ENCODE measurements around the gene ART3.

ART3 gene

DNA sequence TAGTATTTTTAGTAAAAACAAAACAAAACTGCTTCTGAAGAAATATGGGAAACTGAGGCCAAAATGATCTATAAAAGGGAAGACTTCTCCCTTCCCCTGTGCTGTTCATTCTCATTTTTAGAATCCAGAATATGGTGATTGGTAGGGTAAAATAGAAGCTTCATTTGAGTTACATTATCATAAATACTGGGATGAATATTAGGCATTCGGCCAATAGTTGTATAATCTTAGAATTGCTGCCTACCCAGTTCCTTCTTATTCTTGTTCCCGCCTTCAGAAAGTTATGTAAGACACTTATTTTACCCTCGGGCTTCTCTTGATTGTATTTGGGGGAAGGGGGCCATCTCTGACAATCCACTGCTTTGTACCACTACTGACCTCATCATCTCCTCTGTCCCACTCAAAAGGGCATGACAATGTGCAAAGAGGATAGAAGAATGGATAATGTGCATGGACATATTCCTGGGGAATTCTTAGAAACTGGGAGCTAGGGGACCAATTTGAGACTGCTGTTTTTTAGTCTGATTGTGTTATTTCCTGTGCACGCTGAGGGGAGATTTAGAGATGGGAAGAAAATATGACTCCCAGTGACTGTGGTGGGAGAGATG lies 588 bp downstream of the ART3 start:
- no peak for DNase-seq

DNA sequence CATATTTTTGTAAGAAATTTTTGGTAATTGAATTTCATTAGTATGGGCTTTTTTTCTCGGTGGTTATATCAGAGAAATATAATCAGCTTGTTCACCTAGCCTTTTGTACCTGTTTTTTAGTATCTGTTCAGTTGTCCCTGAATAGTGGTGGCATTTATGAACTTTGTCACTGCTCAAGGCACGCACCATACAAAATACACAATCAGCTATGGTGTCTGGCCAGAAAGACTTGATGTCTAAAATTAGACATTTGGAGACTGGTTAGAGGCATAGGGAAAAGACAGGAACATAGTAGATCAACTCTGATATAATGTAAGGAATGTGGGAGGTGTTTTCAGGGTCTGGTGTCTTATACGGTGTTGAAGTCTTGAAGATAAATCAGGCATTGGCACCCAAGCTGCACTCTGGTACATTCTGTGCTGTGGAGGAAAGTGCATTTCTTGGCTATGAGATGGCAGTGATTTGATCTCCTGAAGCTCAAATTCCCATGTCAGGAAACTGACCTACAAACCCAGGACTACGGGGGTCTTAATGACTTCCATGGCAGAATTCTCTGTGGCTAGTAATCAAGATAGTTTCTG lies 3.6 kb downstream of the ART3 start:
- DNase-seq: no peak

DNA sequence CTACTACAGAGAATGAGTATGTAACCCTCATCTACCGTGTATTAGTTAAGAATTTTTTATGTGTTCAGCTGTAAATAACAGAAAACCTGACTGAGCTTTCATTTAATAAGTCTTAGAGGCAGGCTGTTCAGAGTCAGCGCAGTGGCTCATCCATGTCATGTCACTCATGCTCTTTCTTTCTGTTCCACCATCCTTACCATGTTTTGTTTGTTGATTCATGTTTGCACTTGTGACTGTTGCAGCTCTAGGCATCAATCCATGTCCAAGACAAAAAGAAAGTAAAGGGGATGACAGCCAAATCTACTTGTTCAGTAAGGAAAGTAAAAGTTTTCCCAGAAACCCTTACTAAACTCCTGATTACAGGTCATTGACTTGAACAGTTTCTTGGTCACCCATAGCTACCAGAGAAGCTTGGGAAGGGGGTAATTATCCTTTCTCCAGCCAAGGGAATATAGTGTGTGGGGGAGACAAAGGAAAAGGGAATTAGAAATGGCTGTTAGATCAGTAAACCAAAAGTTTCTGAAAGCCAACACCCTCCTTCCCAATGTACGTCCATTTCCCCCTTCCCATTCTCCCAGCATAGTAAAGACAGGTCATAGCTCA lies 9.0 kb downstream of the ART3 start:
- no peak for DNase-seq

DNA sequence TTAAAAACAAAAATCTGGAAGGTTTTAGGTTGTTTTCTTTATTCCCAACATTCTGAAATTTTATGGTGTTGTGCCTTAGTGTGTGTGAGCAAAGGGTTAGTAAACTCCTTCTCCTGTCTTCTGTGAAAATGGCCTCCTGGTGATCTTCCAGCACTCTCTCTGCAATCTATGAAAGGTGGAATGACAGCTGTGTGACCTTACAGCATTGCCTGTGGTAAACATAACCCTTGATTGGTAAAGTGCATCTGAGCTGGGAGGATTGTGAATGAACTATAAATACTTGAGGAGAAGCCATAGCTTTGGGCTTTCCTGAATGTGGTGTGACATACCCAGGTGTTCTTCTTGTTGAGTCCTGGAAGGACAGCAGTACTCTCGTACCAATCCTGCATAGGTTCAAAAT lies 10.0 kb downstream of the ART3 start:
- DNase-seq: no peak

DNA sequence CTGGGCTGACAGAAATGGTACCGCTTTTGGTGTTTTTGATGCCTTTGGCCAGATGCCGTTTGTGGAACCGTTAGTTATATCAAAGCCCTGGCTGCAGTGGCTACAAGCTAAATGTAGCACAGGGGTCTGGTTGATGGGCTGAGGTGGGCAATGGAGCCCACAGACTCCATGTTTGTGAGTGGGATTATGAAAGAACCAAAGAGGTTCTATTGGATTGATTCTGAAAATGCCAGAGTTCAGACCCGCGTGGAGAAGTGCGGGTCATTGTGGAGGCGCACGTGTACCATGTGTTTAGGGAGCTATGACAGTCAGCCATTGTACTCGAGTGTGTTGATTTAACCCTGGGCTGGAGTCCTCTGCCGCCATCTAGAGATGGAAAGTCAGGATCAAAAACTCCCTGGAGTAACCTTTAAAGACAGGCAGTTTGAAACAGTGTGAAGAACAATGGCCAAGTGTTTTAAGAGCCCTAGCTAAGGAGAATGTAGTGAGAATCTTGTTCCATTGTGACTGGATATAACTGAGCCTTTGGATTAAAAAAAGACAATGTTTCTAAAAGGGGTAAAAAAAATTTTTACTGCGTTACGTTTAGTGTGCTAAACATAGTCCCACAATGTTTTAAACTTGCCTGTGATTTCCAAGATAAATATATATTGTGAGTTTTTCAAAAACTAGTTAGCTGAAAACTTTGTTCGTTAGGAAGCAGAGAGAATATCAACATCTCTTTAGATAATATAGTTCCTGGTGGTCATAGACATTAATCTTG lies 12.7 kb downstream of the ART3 start:
- no peak for DNase-seq

DNA sequence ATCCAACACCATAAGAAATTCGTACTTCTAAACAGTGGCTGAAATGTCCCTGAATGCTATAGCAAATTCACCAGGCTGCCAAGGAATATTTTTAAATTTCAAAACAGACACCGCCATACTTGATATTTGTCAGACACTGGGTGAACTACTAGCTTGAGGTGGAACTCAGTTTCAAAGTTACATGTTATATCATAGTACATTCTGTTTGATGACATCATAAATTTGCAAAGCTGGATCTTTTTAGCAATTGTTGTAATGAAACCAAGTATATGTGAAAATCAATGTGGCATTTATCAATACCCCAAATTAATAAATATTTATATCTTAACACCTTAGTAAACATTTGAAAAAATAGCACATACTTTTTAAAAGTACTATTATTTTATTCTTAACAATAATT lies 14.2 kb downstream of the ART3 start:
- DNase-seq: no peak

DNA sequence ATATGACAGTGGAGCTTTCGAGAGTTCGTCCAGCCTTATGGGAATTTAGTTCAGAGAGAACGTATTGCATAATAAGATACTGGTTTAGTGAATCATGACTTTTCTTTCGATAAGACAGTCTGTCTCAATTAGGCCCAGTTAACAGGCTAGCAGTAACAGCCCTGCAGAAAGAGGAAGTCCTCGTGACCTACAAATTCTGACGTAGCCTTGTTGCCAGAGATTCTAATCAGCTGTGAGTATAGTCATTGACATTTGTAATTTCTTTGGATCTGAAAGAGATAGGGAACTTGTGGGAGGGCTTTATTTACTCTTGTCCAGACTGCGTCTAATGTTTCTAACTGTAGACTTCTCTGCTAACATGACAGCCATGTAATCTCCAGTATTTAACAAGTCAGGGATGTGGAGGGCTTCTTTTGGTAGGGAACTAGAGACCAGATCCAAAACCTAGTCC lies 15.8 kb downstream of the ART3 start:
- DNase-seq: no peak

DNA sequence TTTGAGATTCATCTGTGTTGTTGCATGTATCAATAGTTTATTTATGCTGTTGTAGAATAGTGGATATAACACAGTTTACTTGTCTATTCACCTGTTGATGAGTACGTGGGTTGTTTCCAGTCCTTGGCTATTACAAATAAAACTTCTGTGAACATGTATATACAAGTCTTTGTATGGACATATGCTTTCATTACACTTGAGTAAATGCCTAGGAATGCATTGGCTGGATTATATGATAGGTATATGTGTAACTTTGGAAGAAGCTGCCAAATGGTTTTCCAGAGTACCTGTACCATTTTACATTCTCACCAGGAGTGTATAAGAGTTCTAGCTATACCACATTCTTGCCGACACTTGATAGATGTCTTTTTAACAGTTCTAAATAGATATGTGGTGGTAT lies 16.5 kb downstream of the ART3 start:
- DNase-seq: no peak

DNA sequence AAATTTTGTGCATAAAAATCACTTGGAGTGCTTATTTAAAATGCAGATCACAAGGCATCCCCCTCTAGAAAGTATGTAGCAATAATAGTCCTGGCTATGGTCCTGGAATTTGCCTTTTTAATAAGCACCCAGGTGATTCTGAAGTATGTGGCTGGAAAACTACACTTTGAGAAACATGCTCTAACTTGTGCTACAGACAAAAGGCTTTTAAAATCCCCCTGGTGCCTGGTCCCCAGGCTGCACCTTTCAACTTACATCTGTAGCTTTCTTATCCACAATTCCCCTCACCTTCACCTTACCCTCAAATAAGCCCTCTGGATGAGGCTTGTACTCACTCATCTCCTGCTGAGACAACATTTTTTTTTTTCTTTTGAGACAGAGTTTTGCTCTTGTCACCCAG lies 21.1 kb downstream of the ART3 start:
- peak; percentile 34 for DNase-seq

DNA sequence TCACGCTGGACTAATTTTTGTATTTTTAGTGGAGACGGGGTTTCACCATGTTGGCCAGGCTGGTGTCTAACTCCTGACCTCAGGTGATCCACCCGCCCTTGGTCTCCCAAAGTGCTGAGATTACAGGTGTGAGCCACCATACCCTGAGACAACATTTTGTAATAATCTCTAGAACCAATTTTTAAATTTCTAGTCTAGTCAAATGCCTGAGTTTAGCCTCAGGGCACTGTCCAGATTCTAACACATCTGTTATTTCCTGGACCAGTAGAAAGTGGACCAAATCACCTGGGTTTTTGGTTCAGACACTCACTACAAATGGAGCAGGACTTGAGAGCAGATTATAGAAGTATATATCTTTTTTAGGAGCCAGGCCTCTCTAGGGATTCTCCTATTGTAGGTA lies 21.6 kb downstream of the ART3 start:
- no peak for DNase-seq

DNA sequence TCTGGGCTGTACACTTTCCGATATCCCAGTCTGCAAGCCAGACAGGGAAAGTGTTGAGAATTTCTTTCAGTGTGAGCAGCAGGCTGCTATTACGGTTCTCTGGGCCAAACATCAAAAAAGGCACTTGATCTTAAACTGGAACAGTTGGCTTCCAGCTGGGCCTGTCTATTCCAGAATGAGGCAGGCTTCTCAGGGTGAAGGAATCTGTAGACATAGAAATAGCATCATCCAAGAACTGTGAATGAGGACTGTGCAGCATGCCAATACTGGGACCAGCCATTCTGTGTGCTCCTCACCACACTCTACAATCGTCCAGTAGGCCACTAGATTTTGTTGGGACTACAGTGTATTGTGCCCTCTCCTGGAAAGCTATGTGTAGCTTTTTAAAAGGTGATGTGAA lies 31.1 kb downstream of the ART3 start:
- no peak for DNase-seq

DNA sequence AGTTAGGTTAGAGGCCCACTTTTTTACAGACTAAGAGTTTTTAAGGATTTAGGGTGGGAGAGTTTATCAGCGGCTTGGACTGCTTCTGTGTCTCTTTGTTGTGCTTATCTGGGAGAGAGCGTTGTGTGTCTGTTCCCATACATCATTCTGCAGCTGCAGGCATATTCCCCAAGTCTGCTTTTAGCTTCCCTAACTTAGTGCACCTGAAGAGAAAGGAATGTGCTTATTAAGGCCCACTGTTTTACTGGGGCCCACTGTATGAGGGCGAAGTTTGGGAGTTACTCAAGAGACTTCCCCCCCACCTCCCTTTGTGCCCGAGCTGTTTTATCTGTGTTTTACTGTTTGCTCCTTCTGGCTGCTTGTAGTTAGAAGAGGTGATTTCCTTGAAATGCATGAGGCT lies 31.9 kb downstream of the ART3 start:
- no peak for DNase-seq

DNA sequence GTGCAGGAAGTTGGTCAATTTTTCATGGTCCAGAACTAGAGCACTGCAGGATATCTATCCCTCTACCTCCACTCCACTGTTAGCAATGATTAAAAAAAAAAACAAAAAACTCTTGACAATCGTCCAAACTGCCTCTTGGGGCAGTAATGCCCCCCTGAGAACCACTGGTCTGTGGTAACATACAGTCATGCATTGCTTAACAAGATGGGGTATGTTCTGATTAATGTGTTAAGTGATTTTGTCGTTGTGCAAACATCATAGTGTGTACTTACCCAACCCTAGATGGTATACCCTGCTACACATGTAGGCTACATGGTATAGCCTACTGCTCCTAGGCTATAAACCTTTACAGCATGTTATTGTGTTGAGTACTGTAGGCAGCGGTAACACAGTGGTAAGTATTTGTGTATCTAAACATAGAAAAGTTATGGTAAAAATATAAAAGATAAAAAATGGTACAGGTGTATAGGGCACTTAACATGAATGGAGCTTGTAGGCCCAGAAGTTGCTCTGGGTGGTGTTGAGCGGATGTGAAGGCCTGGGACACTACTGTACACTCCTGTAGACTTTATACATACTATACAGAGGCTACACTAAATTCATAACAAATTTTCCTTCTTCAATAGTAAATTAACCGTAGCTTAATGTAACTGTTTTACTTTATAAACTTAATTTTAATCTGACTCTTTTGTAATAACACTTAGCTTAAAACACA lies 34.1 kb downstream of the ART3 start:
- DNase-seq: no peak

DNA sequence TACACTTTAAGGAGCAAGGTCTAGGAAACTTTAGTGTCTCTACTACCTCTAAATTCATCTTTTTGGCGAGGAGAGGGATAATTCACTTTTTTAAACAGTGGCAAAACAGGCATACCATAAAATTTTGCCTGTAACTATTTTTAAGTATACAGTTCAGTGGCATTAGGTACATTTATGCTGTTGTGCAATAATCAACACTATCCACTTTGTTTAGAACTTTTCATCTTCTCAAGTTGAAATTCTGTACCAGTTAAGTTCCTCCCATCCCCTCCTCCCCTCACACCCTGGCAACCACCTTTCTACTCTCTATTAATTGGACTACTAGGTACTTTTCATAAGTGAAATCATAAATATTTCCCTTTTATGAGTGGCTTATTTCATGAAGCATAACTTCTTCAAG lies 42.3 kb downstream of the ART3 start:
- DNase-seq: no peak

DNA sequence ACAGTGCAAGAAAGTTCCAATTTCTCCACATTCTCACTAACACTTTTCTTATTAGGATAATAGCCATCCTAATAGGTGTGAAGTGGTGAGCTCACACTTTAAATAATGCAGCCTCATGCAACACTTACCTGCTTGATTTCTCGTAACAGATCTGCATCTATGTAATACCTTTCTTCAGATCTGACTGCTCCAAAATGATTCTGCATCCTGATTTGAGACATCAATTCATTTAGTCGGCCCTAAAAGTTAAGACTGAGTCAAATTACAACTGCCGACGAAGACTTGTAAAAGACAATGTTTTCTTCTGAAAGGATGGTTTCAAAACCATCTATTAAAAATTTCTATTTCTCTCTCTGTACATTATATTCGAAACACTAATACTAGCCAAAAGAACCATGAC lies 43.0 kb downstream of the ART3 start:
- no peak for DNase-seq

DNA sequence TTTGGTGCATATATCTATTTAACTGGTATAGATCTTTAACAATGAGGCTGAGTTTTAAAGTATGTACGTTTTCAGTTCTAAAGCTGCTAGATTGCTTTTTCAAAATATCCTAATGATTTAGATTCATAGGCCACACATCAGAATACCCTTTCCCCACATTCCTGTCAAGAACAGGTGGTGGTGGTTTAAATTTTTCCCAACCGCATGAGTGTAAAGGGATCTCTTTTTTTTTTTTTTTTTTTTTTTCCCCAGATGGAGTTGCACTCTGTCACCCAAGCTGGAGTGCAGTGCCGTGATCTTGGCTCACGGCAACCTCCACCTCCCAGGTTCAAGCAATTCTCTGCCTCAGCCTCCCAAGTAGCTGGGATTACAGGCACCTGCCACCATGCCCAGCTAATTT lies 45.7 kb downstream of the ART3 start:
- no peak for DNase-seq

DNA sequence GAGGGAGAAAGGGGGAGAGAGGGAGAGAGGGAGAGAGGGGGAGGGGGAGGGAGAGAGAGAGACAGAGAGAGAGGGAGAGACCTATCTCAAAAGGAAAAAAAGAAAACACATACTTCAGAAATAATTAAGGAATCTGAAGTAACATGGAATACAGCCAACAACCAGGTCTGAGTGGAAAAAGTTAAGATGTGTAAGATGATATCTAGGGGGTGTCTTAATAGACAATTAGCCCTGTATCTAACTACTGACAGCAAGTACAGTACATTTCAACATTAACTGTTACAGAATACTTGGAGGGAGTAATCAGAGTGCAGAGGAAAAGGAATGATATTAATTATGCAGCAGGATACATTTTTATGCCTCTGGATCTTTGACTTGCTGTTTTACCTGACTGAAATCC lies 51.3 kb downstream of the ART3 start:
- peak; percentile 11 for DNase-seq

DNA sequence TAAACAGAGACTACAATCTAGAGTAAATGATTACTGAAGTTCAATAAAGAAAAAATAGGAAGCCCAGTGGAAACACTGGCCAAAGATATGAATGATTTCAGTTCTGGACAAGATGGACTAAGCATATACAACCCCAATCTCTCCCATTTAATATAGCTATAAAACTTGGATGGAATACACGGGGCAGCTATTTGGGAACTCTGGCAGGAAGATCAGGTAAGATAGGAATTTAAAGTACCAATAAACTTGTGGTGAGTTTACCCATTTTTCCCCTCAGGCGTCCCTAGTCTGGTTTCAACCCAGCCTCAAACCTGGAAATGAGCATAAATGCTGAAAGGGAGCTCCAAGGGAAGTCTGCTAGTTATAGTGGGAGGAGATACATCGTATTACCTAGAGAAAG lies 53.2 kb downstream of the ART3 start:
- no peak for DNase-seq

DNA sequence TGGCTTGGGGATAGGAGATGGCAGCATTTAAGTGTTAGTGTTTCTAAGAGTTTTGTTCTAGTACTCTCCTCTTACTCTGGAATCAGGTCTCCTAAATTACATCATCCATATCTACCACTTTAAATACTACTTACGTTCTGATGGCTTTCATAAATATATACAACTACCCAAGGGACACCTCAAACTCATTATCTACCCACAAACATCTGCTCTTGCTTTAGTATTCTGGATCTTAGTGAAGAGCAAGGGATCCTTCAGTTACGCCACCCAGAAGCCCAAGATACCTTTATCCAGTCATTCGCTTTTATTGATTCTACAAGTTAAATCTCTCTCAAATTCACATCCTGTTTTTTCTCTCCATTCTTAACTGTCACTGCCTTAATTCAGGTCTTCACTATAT lies 66.7 kb downstream of the ART3 start:
- no peak for DNase-seq

DNA sequence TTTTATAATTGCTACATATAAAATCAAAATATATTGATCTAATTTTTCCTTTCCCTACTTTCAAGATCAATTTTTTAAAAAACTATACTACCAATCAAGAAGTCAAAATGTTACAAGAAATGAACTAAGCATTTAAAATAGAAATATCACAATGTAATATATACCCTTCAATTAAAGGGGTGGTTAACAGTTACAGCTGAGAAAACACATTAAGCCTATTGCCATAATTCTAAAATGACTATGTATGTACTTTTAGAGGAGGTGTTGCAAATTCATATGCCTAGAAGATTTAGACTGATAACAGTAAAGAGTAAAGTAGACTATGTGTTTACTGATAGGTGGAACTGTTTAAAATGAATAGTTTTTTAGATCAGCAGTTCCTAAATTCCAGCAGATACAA lies 70.0 kb downstream of the ART3 start:
- no peak for DNase-seq

DNA sequence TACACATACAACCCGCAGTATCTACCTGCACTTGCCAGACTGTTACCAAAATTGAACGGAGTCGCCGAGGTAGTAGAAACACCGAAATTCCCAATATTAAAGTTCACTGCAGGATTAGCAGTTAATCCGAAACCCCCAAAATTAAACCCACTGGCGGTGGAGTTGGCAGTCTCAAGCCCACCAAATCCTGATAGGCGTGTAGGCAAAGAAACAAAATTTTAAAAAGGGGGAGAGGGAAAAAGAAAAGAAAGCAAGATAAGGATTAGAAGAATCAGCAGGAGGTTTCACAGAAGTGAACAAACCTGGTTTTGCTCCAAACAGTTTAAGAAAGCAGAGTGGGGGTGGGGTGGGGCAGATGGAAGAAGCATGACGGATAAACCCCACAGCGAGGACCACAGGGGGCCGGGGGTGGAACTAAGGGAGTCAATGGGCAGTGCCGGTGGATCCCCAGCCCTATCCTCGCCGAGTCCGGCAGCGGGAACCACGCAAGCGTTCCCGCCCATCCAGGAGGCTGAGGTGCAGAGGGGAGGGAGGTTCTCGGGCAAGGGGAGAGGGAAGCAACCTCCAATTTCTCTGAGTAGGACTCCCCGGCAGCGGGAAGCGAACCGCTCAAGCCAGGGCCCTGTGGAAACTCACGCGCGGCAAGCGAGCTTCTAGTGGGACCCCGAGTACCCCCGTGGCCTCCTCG lies 73.1 kb downstream of the ART3 start:
- DNase-seq: peak; percentile 18

DNA sequence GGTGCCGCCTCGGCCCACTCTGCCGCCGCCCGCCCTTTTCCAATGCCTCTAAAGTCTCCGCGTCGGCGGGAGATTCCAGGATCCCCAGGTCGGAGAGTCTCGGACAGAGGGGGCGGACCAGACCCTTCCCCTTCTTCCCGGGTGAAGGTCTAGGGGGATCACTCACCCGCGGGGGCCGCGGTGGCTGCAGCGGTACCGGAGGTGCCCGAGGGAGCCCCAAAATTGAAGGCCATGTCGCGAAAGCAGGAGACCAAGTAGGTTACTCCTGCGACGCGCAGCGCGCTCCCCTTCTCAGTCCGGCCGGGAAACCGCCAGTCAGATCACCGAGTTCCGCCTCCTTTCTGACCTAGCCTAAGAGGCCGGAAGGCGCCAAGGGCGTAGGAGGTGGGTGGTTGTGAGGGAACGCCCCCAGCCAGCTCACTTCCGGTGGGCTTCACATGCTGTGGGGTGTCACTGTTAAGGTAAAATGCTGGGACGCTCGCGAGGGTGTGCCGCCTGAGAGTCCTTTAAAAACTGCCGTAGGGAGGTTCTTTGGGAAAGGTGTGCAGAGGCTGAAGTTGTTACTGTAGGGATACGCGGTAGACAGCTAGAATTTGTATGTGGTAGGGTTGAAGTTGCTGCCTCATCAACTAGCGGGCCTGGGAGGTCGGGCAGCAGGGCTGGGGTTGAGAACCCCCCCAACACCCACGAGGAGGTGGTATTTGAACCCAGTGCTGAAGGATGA lies 73.8 kb downstream of the ART3 start, which contains the start of gene NUP54:
Gene NUP54 (minus strand): TSS at position 256 of the 724 bp plus-strand sequence. CDS start 23 bp downstream, at position 233.
- DNase-seq: peak; percentile 81

All from DMS79 treated with DMSO at 0.1 percent for 48 hours (cell line).